Prostate gland (tissue), 2 donors: ENCODE results near the gene ICE2. TPM values are rescaled to one million over a fixed set of nuclear protein-coding genes. Genes with fewer than 3 reads are reported as not detected.

Source experiments
- DNase-seq: peaks from one replicate; pipeline ENCODE4 v3.0.0-alpha.2; 2019; ENCODE audit warnings: low spot score
- H3K27ac ChIP-seq, 2 donors: fragments of 200-600 bp; sonication (generic); 2 replicates each; pipeline ENCODE4 v1.5.1; 2017 to 2019
- H3K27me3 ChIP-seq: fragments of 200-600 bp; sonication (generic); replicated peaks from 2 replicates; pipeline ENCODE4 v1.5.1; 2019; ENCODE audit not compliant: insufficient read depth
- H3K36me3 ChIP-seq, 2 donors: fragments of 200-600 bp; sonication (generic); 1 replicate in 1 of 2; 2 replicates in 1 of 2; pipeline versions ENCODE4 v1.5.1 to v1.8.1; 2017 to 2019
- H3K4me1 ChIP-seq: fragments of 200-600 bp; sonication (generic); replicated peaks from 2 replicates; pipeline ENCODE4 v1.5.1; 2019
- H3K4me3 ChIP-seq, 2 donors: fragments of 200-600 bp; sonication (generic); 2 replicates each; pipeline ENCODE4 v1.5.1; 2017 to 2019
- H3K9me3 ChIP-seq: fragments of 200-600 bp; sonication (generic); 2 replicates; pipeline ENCODE4 v1.5.1; 2017
- CTCF ChIP-seq, 4 experiments: fragments of 200-600 bp in 2 of 4; fragments of 450-650 bp in 2 of 4; sonication (generic) in 2 of 4; IDR thresholded peaks; 1 replicate in 3 of 4; 2 replicates in 1 of 4; pipeline ENCODE4 v1.5.1; 2016 to 2019; ENCODE audit warnings: antibody characterized with exemption in 4 of 4, mild to moderate bottlenecking in 2 of 4, moderate library complexity in 2 of 4
- POLR2A ChIP-seq: fragments of 450-650 bp; IDR thresholded peaks from one replicate; pipeline ENCODE4 v1.6.1; 2016; ENCODE audit warnings: antibody characterized with exemption, mild to moderate bottlenecking
- POLR2AphosphoS5 ChIP-seq: sonication (generic); formaldehyde crosslinking; IDR thresholded peaks from one replicate; pipeline ENCODE4 v1.6.1; 2017; ENCODE audit warnings: antibody characterized with exemption
- WGBS: methylation state at CpG from one replicate; pipeline ENCODE4 v1.1.5; 2018; 5-methylcytosine and 5-hydroxymethylcytosine counted together
- intact Hi-C: fragments of 100-400 bp; cut with DNase I; formaldehyde crosslinking; loops from one replicate; pipeline ENCODE4 v1.14.2; 2022
- total RNA-seq, 2 donors: library from RNA; depleted of rRNA; stranded (reverse); fragments of >200 nt; gene quantifications; one replicate each; pipeline ENCODE4 v1.1.0, GENCODE V29; 2016

The ICE2 gene
- 10 to 100 TPM; 33.0 to 34.5 TPM for total RNA-seq

DNA sequence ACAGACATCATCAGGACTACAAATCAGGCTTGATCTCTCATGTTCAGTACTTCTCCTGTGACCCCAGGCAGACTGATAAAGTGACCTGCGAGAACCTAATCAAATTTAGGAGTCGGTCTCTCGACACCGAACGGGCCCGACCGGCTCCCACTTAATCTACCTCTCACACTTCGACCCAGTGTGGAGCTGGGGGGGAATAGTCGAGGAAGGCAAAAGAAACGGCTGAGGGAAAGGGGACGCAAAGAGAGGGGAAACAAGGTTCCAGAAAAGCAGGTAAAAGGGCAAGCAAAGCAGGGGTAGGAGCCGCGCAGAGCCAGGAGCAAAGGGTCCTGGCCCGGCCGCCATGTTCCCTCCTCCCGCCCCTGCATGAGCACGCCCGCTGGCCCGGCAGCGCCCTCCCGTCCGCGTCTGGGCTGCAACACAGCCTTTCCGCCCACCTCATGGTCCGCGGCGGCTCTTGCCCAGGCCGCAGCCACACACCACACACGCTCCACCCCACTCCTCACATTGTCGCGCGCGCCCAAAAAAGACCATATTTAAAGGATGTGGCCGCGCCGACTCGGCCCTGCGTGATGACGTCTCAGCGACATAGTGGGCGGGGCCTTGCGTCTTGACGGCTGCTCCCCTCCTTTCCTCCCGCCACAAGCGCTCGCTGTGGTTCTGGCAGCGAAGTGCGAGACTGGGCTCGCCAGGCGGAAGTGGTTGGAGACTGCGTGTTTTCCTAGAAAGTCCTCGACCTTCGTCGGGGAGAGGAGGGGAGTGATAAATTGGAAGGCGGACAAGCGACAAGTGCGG lies at the start of gene ICE2:
ICE2 (minus strand) TSS at position 577 of the 795 bp plus-strand sequence. CDS start 1,165 bp downstream, outside the sequence.
- TF ChIP-seq POLR2A: peak; percentile 84
- peak; percentile 98 for TF ChIP-seq POLR2AphosphoS5
- TF ChIP-seq CTCF (IDR thresholded peaks at IDR 0.05): peak in 2 of 4 experiments; percentile 19 to 41
- WGBS: under 1% methylated on average over 57 of the region's 57 CpGs
- peak; percentile 95 for DNase-seq
- Histone ChIP-seq H3K4me3 (peak within 1 kb of the TSS; percentile 75 to 84), H3K27me3 (no peaks in the 10 kb centered on the region), H3K36me3 (no peaks in the 10 kb centered on the region), H3K27ac (peak within 1 kb of the TSS; percentile 95 to 96), H3K4me1 (peaks cover 10% of the 10 kb centered on the region), H3K9me3 (no peaks in the 10 kb centered on the region)
- intact Hi-C loops: no loop called here

DNA sequence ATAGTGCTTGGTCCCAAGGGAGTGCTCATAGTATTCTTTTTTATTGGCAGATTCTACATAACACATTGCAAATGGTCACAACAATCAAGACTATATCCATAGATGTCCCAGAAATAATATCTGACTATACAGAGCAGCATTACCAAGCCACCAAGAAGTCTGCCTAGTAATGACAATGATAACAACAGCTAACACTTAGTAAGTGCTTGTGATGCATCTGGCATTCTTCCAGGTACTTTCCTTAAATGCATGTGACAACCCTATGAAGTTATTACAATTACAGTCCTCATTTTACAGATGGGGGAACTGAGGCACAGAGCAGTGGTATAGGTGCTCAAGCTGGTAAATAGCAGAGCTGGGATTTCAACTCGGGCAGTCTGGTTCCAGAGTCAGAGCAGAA lies 49.6 kb upstream of the ICE2 start:
- Histone ChIP-seq H3K4me1 (peaks cover 4% of the 10 kb centered on the region), H3K27me3 (no peaks in the 10 kb centered on the region), H3K9me3 (no peaks in the 10 kb centered on the region), H3K27ac (no peak overlapping the region), H3K4me3 (no peak overlapping the region), H3K36me3 (no peaks in the 10 kb centered on the region)
- no peak for TF ChIP-seq POLR2A
- no peak for TF ChIP-seq CTCF (IDR thresholded peaks at IDR 0.05)
- no peak for TF ChIP-seq POLR2AphosphoS5
- DNase-seq: no peak
- intact Hi-C loops: no loop called here
- 96% methylated on average over 1 of the region's 1 CpG for WGBS

GRCh38 chr15:60527456-60527855 lies 48.5 kb upstream of the ICE2 start:
- Histone ChIP-seq H3K4me1 (peaks cover 4% of the 10 kb centered on the region), H3K4me3 (no peak overlapping the region), H3K27me3 (no peaks in the 10 kb centered on the region), H3K9me3 (no peaks in the 10 kb centered on the region), H3K36me3 (no peaks in the 10 kb centered on the region), H3K27ac (no peak overlapping the region)
- TF ChIP-seq POLR2AphosphoS5 (no peak), CTCF (IDR thresholded peaks at IDR 0.05) (no peak), POLR2A (no peak)
- WGBS: 72% methylated on average over 4 of the region's 4 CpGs
- intact Hi-C loops: no loop called here
- DNase-seq: no peak

- TF ChIP-seq POLR2AphosphoS5: peak; percentile 33
- no peak for TF ChIP-seq CTCF (IDR thresholded peaks at IDR 0.05)
- Histone ChIP-seq H3K36me3 (no peaks in the 10 kb centered on the region), H3K4me3 (no peak overlapping the region), H3K9me3 (no peaks in the 10 kb centered on the region), H3K4me1 (peaks cover 4% of the 10 kb centered on the region), H3K27me3 (no peaks in the 10 kb centered on the region), H3K27ac (no peak overlapping the region)
- intact Hi-C loops: no loop called here
- DNase-seq: peak; percentile 63
- WGBS: 55% methylated on average over 10 of the region's 10 CpGs
These were observed 47.2 kb upstream of the ICE2 start for GRCh38 chr15:60526127-60526616.
